CD4-positive, alpha-beta T cell treated with Interleukin-1 beta for 1 hour (primary cell): ENCODE data around the gene GSTA2.
"Not testable (repeated sequence)": the region's sequence is repeated elsewhere in the genome, so short reads cannot be mapped to it uniquely, and the experiment has no call there.

Source experiments
- DNase-seq, 2 donors: peaks; one replicate each; pipeline ENCODE4 v3.0.0-alpha.2; 2020 to 2022

Gene GSTA2

GRCh38 chr6:52759085-52759484 is 4.2 kb downstream of the GSTA2 start:
- DNase-seq = no peak

GRCh38 chr6:52757651-52758338 is 5.5 kb downstream of the GSTA2 start:
- not testable (repeated sequence) for DNase-seq

DNA sequence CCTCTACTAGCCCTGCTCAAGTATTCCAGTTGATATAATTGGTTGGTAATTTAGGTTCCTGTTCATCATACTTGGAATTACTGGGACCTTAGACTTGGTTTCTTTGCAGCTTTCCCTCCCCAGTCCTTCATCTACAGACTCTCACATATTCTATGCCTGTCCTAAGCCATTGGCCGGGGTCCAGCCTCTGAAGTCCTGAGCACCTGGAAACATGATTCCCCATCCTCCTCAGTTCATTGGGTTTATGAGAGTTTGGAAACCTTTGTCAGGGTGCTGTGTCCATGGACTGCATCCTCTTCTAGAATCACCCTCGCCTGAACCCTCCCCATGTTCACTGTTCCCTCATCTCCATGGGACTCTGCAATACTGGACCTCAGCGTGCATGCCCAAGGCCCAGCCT is 8.8 kb downstream of the GSTA2 start:
- no peak for DNase-seq

- not testable (repeated sequence) for DNase-seq
These were observed 10.1 kb downstream of the GSTA2 start for GRCh38 chr6:52753137-52753536.

GRCh38 chr6:52752310-52752709 is 11.0 kb downstream of the GSTA2 start:
- DNase-seq = no peak

GRCh38 chr6:52749556-52750152 is 13.6 kb downstream of the GSTA2 start:
- no peak for DNase-seq

GRCh38 chr6:52747301-52747700 is 16.0 kb downstream of the GSTA2 start:
- not testable (repeated sequence) for DNase-seq

DNA sequence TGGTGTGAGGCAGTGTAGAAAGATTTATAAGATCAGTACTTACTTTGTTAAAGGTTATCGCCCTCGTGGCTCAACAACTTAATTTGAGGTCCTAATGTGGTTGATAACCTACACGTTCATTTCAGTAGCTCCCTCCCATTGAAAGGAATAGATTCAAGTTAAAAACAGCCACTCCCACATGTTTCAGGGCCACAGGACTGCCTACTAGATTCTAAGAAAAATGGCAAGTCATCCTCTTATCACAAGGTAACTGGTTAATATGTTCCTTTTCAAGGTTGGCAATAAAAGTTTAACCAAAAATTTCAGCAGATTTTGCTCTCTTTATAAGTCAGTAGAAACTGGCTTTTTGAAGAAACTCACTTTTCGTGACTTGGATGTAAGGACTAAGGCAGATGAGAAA is 17.1 kb downstream of the GSTA2 start:
- DNase-seq = no peak

- no peak for DNase-seq
These were observed 17.5 kb downstream of the GSTA2 start for GRCh38 chr6:52745764-52746201.

DNA sequence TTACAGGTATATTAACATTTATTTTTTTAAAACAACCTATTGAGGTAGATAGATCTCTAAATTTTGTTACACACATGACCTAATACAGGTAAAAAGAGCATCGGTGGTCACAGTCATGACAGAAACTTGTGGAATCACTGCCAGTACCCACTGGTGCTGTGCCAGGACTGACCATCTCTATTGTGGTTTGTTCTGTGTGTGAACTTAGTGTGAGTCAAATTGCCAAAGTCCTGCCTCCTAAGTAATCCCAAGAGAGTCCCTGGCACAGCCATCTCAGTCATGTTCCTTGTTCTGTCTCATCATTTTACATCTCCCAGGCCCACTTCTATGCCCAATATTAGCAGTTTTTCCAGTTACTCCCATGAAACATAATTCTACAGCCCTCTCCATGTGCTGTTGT is 21.4 kb downstream of the GSTA2 start:
- DNase-seq = no peak

- no peak for DNase-seq
These were observed 23.6 kb downstream of the GSTA2 start for GRCh38 chr6:52739627-52740026.

- no peak for DNase-seq
These were observed 24.1 kb downstream of the GSTA2 start for GRCh38 chr6:52739134-52739533.

DNA sequence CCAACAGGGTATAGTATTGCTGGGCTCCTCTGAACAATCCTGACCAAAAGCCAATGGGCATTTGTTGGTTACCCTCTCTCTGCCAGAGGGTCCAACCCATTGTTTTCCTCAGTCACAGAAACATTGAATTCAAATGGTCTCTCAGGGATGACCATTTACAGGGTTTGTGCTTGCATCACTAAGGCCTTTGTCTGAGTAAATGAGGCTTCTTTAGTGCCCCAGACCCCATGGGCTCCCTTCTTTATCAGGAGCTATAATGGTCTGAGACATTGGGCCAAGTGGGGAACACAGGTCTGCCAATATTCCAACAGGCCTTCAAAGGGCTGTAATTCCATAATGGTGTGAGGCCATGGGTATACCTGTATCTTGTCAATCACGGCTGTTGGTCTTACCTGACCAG is 27.1 kb downstream of the GSTA2 start:
- DNase-seq = no peak

GRCh38 chr6:52735071-52735470 is 28.2 kb downstream of the GSTA2 start:
- no peak for DNase-seq

DNA sequence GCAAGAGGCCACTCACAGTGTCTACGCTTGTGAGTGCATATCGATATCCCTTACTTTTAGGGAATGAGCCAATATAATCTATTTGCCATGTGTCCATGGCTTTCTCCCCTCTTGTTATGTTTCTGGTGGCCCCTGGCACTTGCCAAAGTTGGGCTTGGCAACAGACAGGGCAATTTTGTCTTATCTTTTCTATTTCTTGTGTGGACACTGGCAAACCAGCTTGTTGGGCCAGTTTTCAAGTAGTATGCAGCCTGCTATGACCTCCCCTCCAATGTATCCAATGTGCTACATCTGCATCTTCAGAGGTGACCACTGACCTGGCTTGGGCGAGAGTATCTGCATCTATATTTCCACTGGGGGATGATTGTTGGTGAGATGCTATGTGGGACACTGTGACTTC is 29.2 kb downstream of the GSTA2 start:
- no peak for DNase-seq

GRCh38 chr6:52733172-52733571 is 30.1 kb downstream of the GSTA2 start:
- no peak for DNase-seq

DNA sequence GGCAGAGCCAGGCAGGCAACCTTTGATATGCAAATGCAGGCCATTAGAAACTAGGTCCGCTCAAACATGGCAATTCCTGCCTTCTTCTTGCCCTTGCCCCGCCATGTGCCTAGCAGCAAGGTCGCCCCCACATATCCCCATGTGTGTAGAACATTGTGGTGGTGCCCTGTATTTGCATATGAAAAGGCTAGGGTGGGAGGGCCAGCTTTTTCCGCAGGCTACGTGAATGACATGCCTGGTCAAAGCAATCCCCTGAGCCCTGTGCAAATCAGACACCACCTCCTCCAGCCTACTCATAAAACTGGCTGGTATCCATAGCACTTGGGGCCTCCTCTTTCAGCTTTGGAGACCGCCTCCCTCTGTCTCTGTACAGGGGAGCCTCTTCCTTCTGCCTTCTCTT is 31.6 kb downstream of the GSTA2 start:
- no peak for DNase-seq

GRCh38 chr6:52729576-52729975 is 33.7 kb downstream of the GSTA2 start:
- DNase-seq = no peak

GRCh38 chr6:52728394-52728793 is 34.9 kb downstream of the GSTA2 start:
- no peak for DNase-seq

GRCh38 chr6:52727908-52728307 is 35.4 kb downstream of the GSTA2 start:
- no peak for DNase-seq

DNA sequence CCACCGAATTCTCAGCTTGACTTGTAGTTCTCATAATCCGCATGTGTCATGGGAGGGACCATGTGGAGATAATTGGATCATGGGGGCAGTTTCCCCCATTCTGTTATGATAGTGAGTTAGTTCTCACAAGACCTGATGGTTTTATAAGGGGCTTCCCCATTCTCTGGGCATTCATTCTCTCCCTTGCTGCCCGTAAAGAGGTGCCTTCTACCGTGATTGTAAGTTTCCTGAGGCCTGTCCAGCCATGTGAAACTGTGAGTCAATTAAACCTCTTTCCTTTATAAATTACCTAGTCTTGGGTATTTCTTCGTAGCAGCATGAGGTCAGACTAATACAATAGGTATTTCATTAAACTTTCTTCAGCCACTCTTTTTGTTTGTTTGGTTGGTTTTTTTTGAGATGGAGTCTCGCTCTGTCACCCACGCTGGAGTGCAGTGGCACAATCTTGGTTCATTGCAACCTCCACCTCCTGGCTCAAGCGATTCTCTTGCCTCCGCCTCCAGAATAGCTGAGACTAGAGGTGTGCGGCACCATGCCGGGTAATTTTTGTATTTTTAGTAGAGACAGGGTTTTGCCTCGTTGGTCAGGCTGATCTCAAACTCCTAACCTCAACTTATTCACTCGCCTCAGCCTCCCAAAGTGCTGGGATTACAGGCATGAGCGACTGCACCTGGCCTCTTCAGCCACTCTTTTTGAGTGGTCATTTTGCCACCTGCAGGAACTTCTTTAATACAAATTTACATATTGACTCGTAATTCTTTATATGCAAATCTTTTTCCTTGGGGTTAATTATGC is 36.3 kb downstream of the GSTA2 start:
- DNase-seq = no peak

GRCh38 chr6:52726193-52726542 is 37.1 kb downstream of the GSTA2 start:
- no peak for DNase-seq

- no peak for DNase-seq
These were observed 37.6 kb downstream of the GSTA2 start for GRCh38 chr6:52725535-52726192.

- no peak for DNase-seq
These were observed 38.1 kb downstream of the GSTA2 start for GRCh38 chr6:52725143-52725534.
